GM03348 (cell line): Measurements from ENCODE around the gene GABBR2.

Experiments
- DNase-seq: peaks from one replicate; pipeline ENCODE4 v3.0.0; 2012; ENCODE audit warnings: low spot score

GABBR2 gene

GRCh38 chr9:98627296-98627695, 81.4 kb downstream of the GABBR2 start:
- peak; percentile 79 for DNase-seq

GRCh38 chr9:98625728-98626127, 83.0 kb downstream of the GABBR2 start:
- no peak for DNase-seq

- no peak for DNase-seq
These were observed 88.9 kb downstream of the GABBR2 start for GRCh38 chr9:98619788-98620187.

- DNase-seq, result no peak
These were observed 93.1 kb downstream of the GABBR2 start for GRCh38 chr9:98615633-98616032.

- DNase-seq, result no peak
These were observed 93.8 kb downstream of the GABBR2 start for GRCh38 chr9:98614941-98615340.

GRCh38 chr9:98612061-98612752, 96.5 kb downstream of the GABBR2 start:
- no peak for DNase-seq

GRCh38 chr9:98611319-98611718, 97.4 kb downstream of the GABBR2 start:
- no peak for DNase-seq

- no peak for DNase-seq
These were observed 98.0 kb downstream of the GABBR2 start for GRCh38 chr9:98610711-98611110.

GRCh38 chr9:98610211-98610610, 98.5 kb downstream of the GABBR2 start:
- no peak for DNase-seq

GRCh38 chr9:98609646-98610045, 99.1 kb downstream of the GABBR2 start:
- DNase-seq, result no peak

- DNase-seq, result peak; percentile 58
These were observed 100.9 kb downstream of the GABBR2 start for GRCh38 chr9:98607787-98608186.

GRCh38 chr9:98607152-98607551, 101.6 kb downstream of the GABBR2 start:
- DNase-seq, result no peak

- no peak for DNase-seq
These were observed 102.0 kb downstream of the GABBR2 start for GRCh38 chr9:98606730-98607129.

GRCh38 chr9:98605116-98605515, 103.6 kb downstream of the GABBR2 start:
- DNase-seq, result no peak

- peak; percentile 76 for DNase-seq
These were observed 104.8 kb downstream of the GABBR2 start for GRCh38 chr9:98603821-98604383.

GRCh38 chr9:98602839-98603500, 105.8 kb downstream of the GABBR2 start:
- no peak for DNase-seq

- DNase-seq, result no peak
These were observed 108.1 kb downstream of the GABBR2 start for GRCh38 chr9:98600631-98601030.

- DNase-seq, result no peak
These were observed 109.0 kb downstream of the GABBR2 start for GRCh38 chr9:98599566-98600216.

- DNase-seq, result no peak
These were observed 109.9 kb downstream of the GABBR2 start for GRCh38 chr9:98598861-98599260.

- DNase-seq, result no peak
These were observed 111.4 kb downstream of the GABBR2 start for GRCh38 chr9:98597236-98597771.

GRCh38 chr9:98596486-98596885, 112.2 kb downstream of the GABBR2 start:
- no peak for DNase-seq

GRCh38 chr9:98594546-98595160, 114.1 kb downstream of the GABBR2 start:
- DNase-seq, result no peak
